Parathyroid adenoma (tissue), 2 donors: ENCODE data around the gene FAM184B.

Experiments used
- H2AFZ ChIP-seq: fragments of 300-600 bp; sonication (generic); one replicate; pipeline ENCODE4 v1.7.0; 2017; ENCODE audit warnings: antibody characterized with exemption, mild to moderate bottlenecking
- H3K27ac ChIP-seq: fragments of 300-600 bp; sonication (generic); one replicate; pipeline ENCODE4 v1.7.0; 2017
- H3K27me3 ChIP-seq: fragments of 300-600 bp; sonication (generic); one replicate; pipeline ENCODE4 v1.7.0; 2017; ENCODE audit warnings: low read length; ENCODE audit not compliant: control insufficient read depth, insufficient read depth
- H3K36me3 ChIP-seq: fragments of 300-600 bp; sonication (generic); one replicate; pipeline ENCODE4 v1.7.0; 2017; ENCODE audit warnings: low read length; ENCODE audit not compliant: control insufficient read depth, insufficient read depth
- H3K4me1 ChIP-seq: fragments of 300-600 bp; sonication (generic); one replicate; pipeline ENCODE4 v1.7.0; 2017; ENCODE audit warnings: control low read depth
- H3K4me2 ChIP-seq: fragments of 300-600 bp; sonication (generic); one replicate; pipeline ENCODE4 v1.7.0; 2017; ENCODE audit warnings: low read length
- H3K4me3 ChIP-seq: fragments of 300-600 bp; sonication (generic); one replicate; pipeline ENCODE4 v1.7.0; 2017; ENCODE audit warnings: low read depth, low read length
- H3K79me2 ChIP-seq: fragments of 300-600 bp; sonication (generic); one replicate; pipeline ENCODE4 v1.7.0; 2017; ENCODE audit warnings: control low read depth
- H3K9ac ChIP-seq: fragments of 300-600 bp; sonication (generic); one replicate; pipeline ENCODE4 v1.7.0; 2017; ENCODE audit warnings: mild to moderate bottlenecking
- H3K9me3 ChIP-seq: fragments of 300-600 bp; sonication (generic); one replicate; pipeline ENCODE4 v1.7.0; 2017; ENCODE audit warnings: low read length; ENCODE audit not compliant: control insufficient read depth
- CTCF ChIP-seq: fragments of 300-600 bp; sonication (generic); IDR thresholded peaks from one replicate; pipeline ENCODE4 v1.7.0; 2017; ENCODE audit warnings: antibody characterized with exemption, mild to moderate bottlenecking
- donor health status: primary hyperparathyroidism.

The FAM184B gene

DNA sequence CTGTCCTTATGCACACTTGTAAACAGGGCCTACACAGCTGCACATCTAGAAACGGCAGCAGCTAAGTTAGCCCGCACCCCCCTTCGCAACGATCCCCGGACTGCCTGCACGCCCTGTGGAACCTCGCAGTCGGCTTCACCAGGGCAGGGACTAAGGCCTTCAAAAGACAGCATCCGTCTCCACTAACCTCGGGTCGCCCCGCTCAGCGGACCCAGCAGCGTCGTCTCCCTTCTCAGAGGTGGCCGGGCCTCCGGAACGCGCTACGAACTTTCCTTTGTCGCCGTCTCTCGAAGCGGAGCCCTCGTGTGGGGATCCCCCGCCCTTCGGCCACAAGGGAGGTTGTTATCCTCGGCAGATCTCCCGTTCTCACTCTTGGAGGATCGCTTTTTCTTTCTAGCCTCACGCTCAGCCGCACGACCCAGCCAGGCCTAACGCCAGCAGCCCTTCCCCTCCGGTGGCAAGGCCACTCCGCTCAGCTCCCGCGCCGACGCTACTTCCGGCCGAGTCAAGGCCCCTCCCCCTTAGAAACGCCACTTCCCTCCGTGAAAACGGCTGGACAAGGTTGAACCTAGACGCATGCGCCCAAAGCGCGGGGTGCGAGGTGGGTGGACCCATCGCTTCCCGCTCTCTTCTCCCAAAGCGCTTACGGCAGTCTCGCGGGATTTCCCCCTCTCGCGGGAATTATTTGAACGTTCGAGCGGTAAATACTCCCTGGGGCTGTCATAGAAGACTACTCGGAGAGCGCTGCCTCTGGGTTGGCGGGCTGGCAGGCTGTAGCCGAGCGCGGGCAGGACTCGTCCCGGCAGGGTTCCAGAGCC is 29.0 kb upstream of the FAM184B start, which contains the start of the genes DCAF16 and NCAPG:
Gene DCAF16 (minus strand): TSS at position 498 of the 818 bp plus-strand sequence. CDS start 6,616 bp downstream, outside the sequence.
Gene NCAPG (plus strand): TSS at position 720 of the 818 bp plus-strand sequence. CDS start 99 bp downstream, outside the sequence.
- H3K4me1 ChIP-seq, result peaks cover 4% of the 10 kb centered on the region

GRCh38 chr4:17809667-17810066 is 28.2 kb upstream of the FAM184B start:
- Histone ChIP-seq H3K4me3 (peak overlapping the region; percentile 87), H2AFZ (no peak overlapping the region), H3K4me1 (peaks cover 4% of the 10 kb centered on the region), H3K27me3 (no peaks in the 10 kb centered on the region), H3K36me3 (no peaks in the 10 kb centered on the region), H3K9ac (no peak overlapping the region), H3K27ac (peak overlapping the region; percentile 94), H3K9me3 (no peaks in the 10 kb centered on the region), H3K79me2 (peaks cover 11% of the 10 kb centered on the region), H3K4me2 (peak overlapping the region; percentile 82)
- no peak for TF ChIP-seq CTCF

More for the DNA sequence above, 29.0 kb upstream of the FAM184B start, which contains the start of the genes DCAF16 and NCAPG:
- H3K9me3 ChIP-seq, result no peaks in the 10 kb centered on the region
- H3K27ac ChIP-seq, result peak within 1 kb of the TSS; percentile 94
- no peaks in the 10 kb centered on the region for H3K36me3 ChIP-seq
- H3K9ac ChIP-seq, result peak within 1 kb of the TSS; percentile 76
- peak within 1 kb of the TSS; percentile 89 for H3K4me2 ChIP-seq
- TF ChIP-seq CTCF, result no peak
- peak within 1 kb of the TSS; percentile 92 for H2AFZ ChIP-seq
- H3K27me3 ChIP-seq, result no peaks in the 10 kb centered on the region
- peak within 1 kb of the TSS; percentile 87 for H3K4me3 ChIP-seq
- peaks cover 11% of the 10 kb centered on the region for H3K79me2 ChIP-seq

DNA sequence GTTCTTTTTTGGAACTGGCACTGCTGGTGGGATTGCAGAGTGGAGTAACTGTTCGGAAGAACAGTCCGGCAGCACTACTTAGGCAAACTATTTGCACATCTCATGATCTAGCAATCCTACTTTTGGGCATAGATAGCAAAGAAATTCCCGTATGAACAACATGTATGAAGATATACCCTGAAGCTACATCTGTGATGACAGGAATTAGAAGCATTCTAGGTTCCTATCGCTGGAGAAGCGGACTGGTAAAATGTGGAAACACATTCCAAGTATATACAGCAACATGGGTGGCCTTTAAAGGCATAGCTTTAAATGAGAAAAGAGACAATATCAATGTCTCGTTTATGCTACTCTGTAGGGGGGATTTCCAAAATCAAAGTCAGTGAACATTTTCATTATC is 26.0 kb upstream of the FAM184B start:
- no peak overlapping the region for H3K27ac ChIP-seq
- H2AFZ ChIP-seq, result no peak overlapping the region
- H3K9ac ChIP-seq, result no peak overlapping the region
- TF ChIP-seq CTCF, result no peak
- H3K9me3 ChIP-seq, result no peaks in the 10 kb centered on the region
- peaks cover 14% of the 10 kb centered on the region for H3K79me2 ChIP-seq
- peaks cover 4% of the 10 kb centered on the region for H3K4me1 ChIP-seq
- no peaks in the 10 kb centered on the region for H3K27me3 ChIP-seq
- no peak overlapping the region for H3K4me3 ChIP-seq
- H3K4me2 ChIP-seq, result peak overlapping the region; percentile 5
- no peaks in the 10 kb centered on the region for H3K36me3 ChIP-seq

DNA sequence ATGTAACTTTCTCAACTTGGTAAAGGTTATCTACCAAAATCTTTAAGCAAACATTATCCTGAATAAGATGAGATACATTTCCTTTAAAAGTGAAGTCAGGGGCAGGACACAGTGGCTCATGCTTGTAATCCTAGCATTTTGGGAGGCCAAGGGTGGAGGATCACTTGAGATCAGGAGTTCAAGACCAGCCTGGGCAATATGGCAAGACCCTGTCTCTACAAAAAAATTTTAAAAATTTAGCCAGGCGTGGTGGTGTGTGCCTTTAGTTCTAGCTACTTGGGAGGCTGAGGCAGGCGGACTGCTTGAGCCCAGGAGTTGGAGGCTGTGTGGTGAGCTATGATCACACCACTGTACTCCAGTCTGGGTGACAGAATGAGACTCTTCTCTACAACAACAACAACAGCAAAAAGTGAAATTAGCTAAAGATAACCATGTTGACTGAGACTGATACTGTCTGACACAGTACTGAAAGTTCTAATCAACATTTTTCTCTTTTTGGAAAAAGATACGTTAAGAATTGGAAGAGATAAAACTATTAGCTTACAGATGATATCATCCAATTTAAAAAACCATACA is 24.2 kb upstream of the FAM184B start:
- H2AFZ ChIP-seq, result no peak overlapping the region
- no peak overlapping the region for H3K27ac ChIP-seq
- H3K9ac ChIP-seq, result no peak overlapping the region
- no peak for TF ChIP-seq CTCF
- no peak overlapping the region for H3K4me3 ChIP-seq
- H3K9me3 ChIP-seq, result no peaks in the 10 kb centered on the region
- peaks cover 4% of the 10 kb centered on the region for H3K4me1 ChIP-seq
- H3K27me3 ChIP-seq, result no peaks in the 10 kb centered on the region
- peaks cover 14% of the 10 kb centered on the region for H3K79me2 ChIP-seq
- H3K4me2 ChIP-seq, result no peak overlapping the region
- H3K36me3 ChIP-seq, result no peaks in the 10 kb centered on the region
